Esophagus muscularis mucosa (tissue), 3 donors: ENCODE results near the gene PRPF40B.

Experiments
- POLR2AphosphoS5 ChIP-seq, 2 donors: sonication (generic); formaldehyde crosslinking; IDR thresholded peaks; one replicate each; pipeline ENCODE4 v1.6.1; 2017; ENCODE audit warnings: antibody characterized with exemption in 2 of 2
- TF ChIP-seq, protein P1 (sequence below), 3 experiments: fragments of 200-600 bp in 2 of 3; fragments of 450-650 bp in 1 of 3; sonication (generic) in 2 of 3; IDR thresholded peaks; one replicate each; pipeline ENCODE4 v1.5.1; 2017 to 2019; ENCODE audit warnings: antibody characterized with exemption in 3 of 3, mild to moderate bottlenecking in 2 of 3, moderate library complexity in 1 of 3

DNA sequence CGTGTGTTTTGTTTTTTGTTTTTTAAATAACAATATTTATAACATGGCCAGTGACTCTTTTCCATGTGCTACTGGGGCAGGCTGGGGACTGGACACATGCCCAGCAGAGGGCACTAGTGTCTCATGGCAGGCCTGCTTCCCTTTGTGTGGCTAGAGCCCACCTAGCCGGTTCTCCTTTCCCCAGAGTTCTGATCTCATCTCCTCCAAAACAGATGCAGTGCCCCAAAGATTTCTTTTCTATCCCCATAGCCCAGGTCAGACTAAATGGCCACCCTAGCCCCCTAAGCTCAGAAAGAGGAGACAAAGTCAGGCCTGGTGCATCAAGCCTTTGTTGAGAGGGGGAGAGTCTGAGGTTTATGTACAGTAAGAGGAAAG is 21.2 kb downstream of the PRPF40B start:
- TF ChIP-seq, protein P1, sequence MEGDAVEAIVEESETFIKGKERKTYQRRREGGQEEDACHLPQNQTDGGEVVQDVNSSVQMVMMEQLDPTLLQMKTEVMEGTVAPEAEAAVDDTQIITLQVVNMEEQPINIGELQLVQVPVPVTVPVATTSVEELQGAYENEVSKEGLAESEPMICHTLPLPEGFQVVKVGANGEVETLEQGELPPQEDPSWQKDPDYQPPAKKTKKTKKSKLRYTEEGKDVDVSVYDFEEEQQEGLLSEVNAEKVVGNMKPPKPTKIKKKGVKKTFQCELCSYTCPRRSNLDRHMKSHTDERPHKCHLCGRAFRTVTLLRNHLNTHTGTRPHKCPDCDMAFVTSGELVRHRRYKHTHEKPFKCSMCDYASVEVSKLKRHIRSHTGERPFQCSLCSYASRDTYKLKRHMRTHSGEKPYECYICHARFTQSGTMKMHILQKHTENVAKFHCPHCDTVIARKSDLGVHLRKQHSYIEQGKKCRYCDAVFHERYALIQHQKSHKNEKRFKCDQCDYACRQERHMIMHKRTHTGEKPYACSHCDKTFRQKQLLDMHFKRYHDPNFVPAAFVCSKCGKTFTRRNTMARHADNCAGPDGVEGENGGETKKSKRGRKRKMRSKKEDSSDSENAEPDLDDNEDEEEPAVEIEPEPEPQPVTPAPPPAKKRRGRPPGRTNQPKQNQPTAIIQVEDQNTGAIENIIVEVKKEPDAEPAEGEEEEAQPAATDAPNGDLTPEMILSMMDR (IDR thresholded peaks at IDR 0.05), result peak; percentile 89 to 97 (median 95)
- peak; percentile 34 to 53 for TF ChIP-seq POLR2AphosphoS5 (IDR thresholded peaks at IDR 0.05)
